Left forelimb (tissue), 1 donor: ENCODE data around the gene EHD1.

Experiments used
- DNase-seq: peaks from one replicate; pipeline ENCODE4 v3.0.0-alpha.2; 2018; ENCODE audit warnings: low spot score

Gene EHD1

GRCh38 chr11:64878494-64879243 is at the start of gene EHD1:
TSS of gene EHD1 (minus strand) at chr11:64878621. CDS start at chr11:64878464, 157 bp downstream.
- peak; percentile 100 for DNase-seq

GRCh38 chr11:64926689-64927088 is 48.3 kb upstream of the EHD1 start:
- DNase-seq: peak; percentile 53

- DNase-seq: peak; percentile 62
Observed at GRCh38 chr11:64925536-64926436, 47.4 kb upstream of the EHD1 start.

- DNase-seq: no peak
Observed at GRCh38 chr11:64924910-64925284, 46.5 kb upstream of the EHD1 start.

GRCh38 chr11:64923944-64924909 is 45.8 kb upstream of the EHD1 start, which contains the start of gene PPP2R5B:
TSS of gene PPP2R5B (plus strand) at chr11:64924689. CDS start at chr11:64925735, 1,046 bp downstream.
- peak; percentile 91 for DNase-seq

GRCh38 chr11:64923151-64923661 is 44.8 kb upstream of the EHD1 start:
- DNase-seq: no peak

GRCh38 chr11:64921384-64921783 is 43.0 kb upstream of the EHD1 start:
- no peak for DNase-seq

GRCh38 chr11:64920124-64920523 is 41.7 kb upstream of the EHD1 start:
- DNase-seq: no peak

- no peak for DNase-seq
Observed at GRCh38 chr11:64919627-64920026, 41.2 kb upstream of the EHD1 start.

GRCh38 chr11:64918017-64918416 is 39.6 kb upstream of the EHD1 start:
- DNase-seq: no peak

GRCh38 chr11:64917663-64917995 is 39.2 kb upstream of the EHD1 start:
- no peak for DNase-seq

GRCh38 chr11:64916775-64917662 is 38.6 kb upstream of the EHD1 start, which contains the start of gene ATG2A:
TSS of gene ATG2A (minus strand) at chr11:64917209. CDS start at chr11:64917135, 74 bp downstream.
- peak; percentile 98 for DNase-seq

- no peak for DNase-seq
Observed at GRCh38 chr11:64916040-64916774, 37.8 kb upstream of the EHD1 start.

GRCh38 chr11:64915376-64915887 is 37.0 kb upstream of the EHD1 start:
- no peak for DNase-seq

GRCh38 chr11:64914123-64914522 is 35.7 kb upstream of the EHD1 start:
- DNase-seq: no peak

- DNase-seq: no peak
Observed at GRCh38 chr11:64913171-64913727, 34.8 kb upstream of the EHD1 start.

GRCh38 chr11:64911689-64912088 is 33.3 kb upstream of the EHD1 start:
- DNase-seq: no peak

- no peak for DNase-seq
Observed at GRCh38 chr11:64911142-64911541, 32.7 kb upstream of the EHD1 start.

GRCh38 chr11:64910451-64911093 is 32.2 kb upstream of the EHD1 start:
- no peak for DNase-seq
